GM12878 (cell line): ENCODE measurements around the gene TULP4. TPM values are rescaled to one million over a fixed set of nuclear protein-coding genes. Genes with fewer than 3 reads are reported as not detected.
"Not testable (repeated sequence)": the region's sequence is repeated elsewhere in the genome, so short reads cannot be mapped to it uniquely, and the experiment has no call there.

Source experiments
- ATAC-seq: fragments of 200-7000 bp; cut with Tn5 transposase; 3 replicates; pipeline ENCODE4 v1.9.1; 2020; ENCODE audit warnings: mild to moderate bottlenecking, moderate library complexity
- BruUV-seq: library from RNA; stranded (reverse); fragments of 400-500 nt; replicated peaks from 2 replicates; lab custom pipeline; 2021; lab: Mats Ljungman, UMichigan
- CTCF ChIA-PET: fragments of 300-600 bp; sonication (Branson Sonifier 250); formaldehyde crosslinking; extraction: SDS; loops from one replicate; lab custom pipeline; 2021; ENCODE audit warnings: inconsistent platforms; lab: Yijun Ruan, JAX
- POLR2A ChIA-PET: fragments of 350-600 bp; formaldehyde crosslinking; extraction: SDS; loops from one replicate; lab custom pipeline; 2021; ENCODE audit warnings: inconsistent platforms; lab: Charles Lee
- RAD21 ChIA-PET: fragments of 300-600 bp; sonication (Branson Sonifier 250); formaldehyde crosslinking; loops from one replicate; lab custom pipeline; 2023; ENCODE audit warnings: antibody characterized with exemption; ENCODE audit not compliant: unreplicated experiment; lab: Charles Lee
- SMC1A ChIA-PET: fragments of 300-600 bp; sonication (Branson Sonifier 250); formaldehyde crosslinking; loops from one replicate; lab custom pipeline; 2023; ENCODE audit not compliant: unreplicated experiment, uncharacterized antibody; lab: Charles Lee
- DNase-seq: peaks from one replicate; pipeline ENCODE4 v3.0.0-alpha.2; 2011; ENCODE audit warnings: low read depth, low spot score
- FAIRE-seq: peaks from 3 replicates; lab custom pipeline; 2011; peaks lifted over from hg19 to GRCh38; lab: Jason Lieb, UNC
- H2AFZ ChIP-seq: 2 replicates; pipeline ENCODE4 v1.6.0; 2011; ENCODE audit warnings: low read depth, low read length, control low read depth; ENCODE audit not compliant: control insufficient read depth
- H3K27ac ChIP-seq: 2 replicates; pipeline ENCODE4 v1.5.1; 2011; ENCODE audit warnings: control low read depth; ENCODE audit not compliant: control insufficient read depth, insufficient read depth
- H3K27me3 ChIP-seq, 2 experiments: replicated peaks in 1 of 2; 2 replicates each; pipeline versions ENCODE4 v1.6.0 to v1.6.1; 2011; ENCODE audit warnings: low read length in 1 of 2; ENCODE audit not compliant: control insufficient read depth in 2 of 2, insufficient read depth in 2 of 2
- H3K36me3 ChIP-seq, 2 experiments: 2 replicates each; pipeline ENCODE4 v1.5.1; 2011; ENCODE audit warnings: low read length in 1 of 2; ENCODE audit not compliant: control insufficient read depth in 2 of 2, insufficient read depth in 2 of 2
- H3K4me1 ChIP-seq: 2 replicates; pipeline ENCODE4 v1.6.1; 2011; ENCODE audit warnings: mild to moderate bottlenecking, low read length, moderate library complexity, mixed read lengths; ENCODE audit not compliant: control insufficient read depth, insufficient read depth
- H3K4me2 ChIP-seq: 2 replicates; pipeline ENCODE4 v1.6.0; 2011; ENCODE audit warnings: control low read depth; ENCODE audit not compliant: control insufficient read depth, insufficient read depth
- H3K4me3 ChIP-seq: fragments of 200-600 bp; sonication (generic); 2 replicates; pipeline ENCODE4 v1.5.1; 2016
- H3K79me2 ChIP-seq: 2 replicates; pipeline ENCODE4 v1.6.0; 2011; ENCODE audit warnings: low read length; ENCODE audit not compliant: control insufficient read depth, insufficient read depth
- H3K9ac ChIP-seq: 2 replicates; pipeline ENCODE4 v1.8.0; 2011; ENCODE audit warnings: low read length, control low read depth, mixed read lengths; ENCODE audit not compliant: control insufficient read depth, insufficient read depth
- H3K9me3 ChIP-seq: replicated peaks from 3 replicates; pipeline ENCODE4 v1.5.1; 2011; ENCODE audit warnings: mild to moderate bottlenecking, low read length; ENCODE audit not compliant: control insufficient read depth, insufficient read depth
- H4K20me1 ChIP-seq: 2 replicates; pipeline ENCODE4 v1.6.0; 2011; ENCODE audit not compliant: control insufficient read depth, insufficient read depth
- WGBS: methylation state at CpG from one replicate; pipeline ENCODE4 v1.1.6; 2016; ENCODE audit warnings: low lambda C conversion rate; ENCODE audit not compliant: insufficient replicate concordance, insufficient coverage; ENCODE audit errors: missing lambda C conversion rate; 5-methylcytosine and 5-hydroxymethylcytosine counted together
- in situ Hi-C: fragments of 300-500 bp; cut with MboI; formaldehyde crosslinking; loops from 9 replicates; pipeline ENCODE4 v1.14.3; 2018; ENCODE audit warnings: mixed read lengths
- intact Hi-C: fragments of 100-400 bp; cut with micrococcal nuclease; formaldehyde crosslinking; loops from one replicate; pipeline ENCODE4 v1.14.2; 2022; ENCODE audit not compliant: unreplicated experiment
- polyA plus RNA-seq, 11 experiments: library from polyadenylated mRNA; depleted of rRNA in 4 of 11; unstranded in 6 of 11; stranded (reverse) in 5 of 11; fragments of >200 nt; fragmentation: Nextera tagmentation in 4 of 11; fragmentation: Illumina TruSeq in 1 of 11; extraction: Ambion mirVana in 4 of 11; extraction: Trizol in 1 of 11; gene quantifications; 1 replicate in 1 of 11; 2 replicates in 10 of 11; pipeline versions ENCODE4 v1.2.1 to v1.2.3, GENCODE V29; 2011 to 2016; ENCODE audit warnings: inconsistent platforms in 2 of 11, missing spikeins in 2 of 11, low read depth in 1 of 11
- total RNA-seq, 4 experiments: library from RNA; depleted of rRNA in 3 of 4; stranded (reverse); fragments of >200 nt in 3 of 4; fragmentation: Illumina TruSeq in 1 of 4; extraction: Trizol in 1 of 4; gene quantifications; 2 replicates each; pipeline versions ENCODE4 v1.2.1 to v1.2.3, GENCODE V29; 2013 to 2021
- TF ChIP-seq, protein P1 (sequence below): IDR thresholded peaks from 2 replicates; pipeline ENCODE4 v1.6.1; 2012; ENCODE audit warnings: mild to moderate bottlenecking, low read depth, low read length

TULP4 gene
- total and polyA plus RNA-seq, 10 of the 15 experiments (the other 5 are each of a cell fraction or from before 2014, with no cell fraction given) = 0.73 to 31.8 (median 14.0) TPM

DNA sequence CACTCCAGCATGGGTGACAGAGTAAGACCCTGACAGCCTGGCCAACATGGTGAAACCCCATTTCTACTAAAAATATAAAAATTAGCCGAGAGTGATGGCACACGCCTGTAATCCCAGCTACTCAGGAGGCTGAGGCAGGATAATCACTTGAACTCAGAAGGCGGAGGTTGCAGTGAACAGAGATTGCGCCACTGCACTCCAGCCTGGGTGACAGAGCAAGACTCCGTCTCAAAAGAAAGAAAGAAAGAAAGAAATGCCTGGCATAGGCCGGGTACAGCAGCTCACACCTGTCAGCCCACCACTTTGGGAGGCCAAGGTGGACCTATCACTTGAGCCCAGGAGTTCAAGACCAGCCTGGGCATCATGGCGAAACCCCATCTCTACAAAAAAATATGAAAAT, 208.7 kb downstream of the TULP4 start:
- H4K20me1 ChIP-seq, intact Hi-C loops, H3K9ac ChIP-seq, H3K9me3 ChIP-seq, H3K4me3 ChIP-seq, FAIRE-seq, H3K4me2 ChIP-seq, ATAC-seq, BruUV-seq, POLR2A ChIA-PET, H3K27me3 ChIP-seq, in situ Hi-C loops, H3K27ac ChIP-seq, H3K36me3 ChIP-seq, DNase-seq, H2AFZ ChIP-seq, H3K79me2 ChIP-seq: not testable (repeated sequence)
- ChIA-PET CTCF (interaction anchor here (0.9 to 1.0 kb wide), 2 partner anchors 13 to 20 kb away, joined by 3 to 4 read pairs; no protein-coding TSS in a partner anchor), RAD21 (interaction anchor here (4.4 kb wide), 1 partner anchor 300 kb away, joined by 46 read pairs; no protein-coding TSS in a partner anchor), SMC1A (interaction anchor here (1.7 kb wide), 1 partner anchor 46 kb away, joined by 3 read pairs; no protein-coding TSS in a partner anchor)
- 83% methylated on average over 7 of the region's 7 CpGs for WGBS
- peaks cover 13% of the 10 kb centered on the region for H3K4me1 ChIP-seq

DNA sequence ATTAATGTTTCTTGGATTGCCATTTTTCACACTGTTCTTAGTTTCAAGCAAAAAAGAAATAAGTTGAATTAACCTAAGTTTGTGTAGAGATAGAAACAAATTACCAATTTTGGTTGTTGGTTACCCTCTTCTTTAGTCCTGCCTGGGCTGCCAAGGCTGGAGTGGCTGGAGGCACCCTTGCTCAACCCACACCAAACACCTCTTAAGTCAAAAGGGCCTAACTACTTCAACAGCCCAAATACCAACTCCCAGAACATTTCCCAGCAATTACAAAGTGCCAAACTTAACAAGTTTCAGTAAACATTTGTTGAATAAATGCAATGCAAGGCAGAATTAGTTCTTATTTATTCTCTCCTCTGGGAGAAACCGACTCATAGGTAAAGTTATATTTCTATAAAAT, 209.5 kb downstream of the TULP4 start:
- Histone ChIP-seq H2AFZ (no peak overlapping the region), H3K9ac (no peak overlapping the region), H3K4me2 (no peak overlapping the region), H3K4me3 (no peak overlapping the region), H3K36me3 (no peaks in the 10 kb centered on the region), H3K27me3 (no peaks in the 10 kb centered on the region), H3K9me3 (no peaks in the 10 kb centered on the region), H3K79me2 (no peaks in the 10 kb centered on the region), H3K27ac (no peak overlapping the region), H4K20me1 (no peaks in the 10 kb centered on the region), H3K4me1 (peaks cover 13% of the 10 kb centered on the region)
- RAD21 ChIA-PET = interaction anchor here (4.4 kb wide), 1 partner anchor 301 kb away, joined by 46 read pairs; no protein-coding TSS in a partner anchor
- FAIRE-seq (no peak), ATAC-seq (no peak), DNase-seq (no peak)
- no TSS peak for BruUV-seq
- SMC1A ChIA-PET = interaction anchor here (1.0 to 1.9 kb wide), 3 partner anchors 31 to 47 kb away, joined by 3 to 8 read pairs (median 3); no protein-coding TSS in a partner anchor
- WGBS = 92% methylated on average over 1 of the region's 1 CpG
- CTCF ChIA-PET = no interaction called here
- in situ Hi-C loops = no loop called here
- TF ChIP-seq, protein P1, sequence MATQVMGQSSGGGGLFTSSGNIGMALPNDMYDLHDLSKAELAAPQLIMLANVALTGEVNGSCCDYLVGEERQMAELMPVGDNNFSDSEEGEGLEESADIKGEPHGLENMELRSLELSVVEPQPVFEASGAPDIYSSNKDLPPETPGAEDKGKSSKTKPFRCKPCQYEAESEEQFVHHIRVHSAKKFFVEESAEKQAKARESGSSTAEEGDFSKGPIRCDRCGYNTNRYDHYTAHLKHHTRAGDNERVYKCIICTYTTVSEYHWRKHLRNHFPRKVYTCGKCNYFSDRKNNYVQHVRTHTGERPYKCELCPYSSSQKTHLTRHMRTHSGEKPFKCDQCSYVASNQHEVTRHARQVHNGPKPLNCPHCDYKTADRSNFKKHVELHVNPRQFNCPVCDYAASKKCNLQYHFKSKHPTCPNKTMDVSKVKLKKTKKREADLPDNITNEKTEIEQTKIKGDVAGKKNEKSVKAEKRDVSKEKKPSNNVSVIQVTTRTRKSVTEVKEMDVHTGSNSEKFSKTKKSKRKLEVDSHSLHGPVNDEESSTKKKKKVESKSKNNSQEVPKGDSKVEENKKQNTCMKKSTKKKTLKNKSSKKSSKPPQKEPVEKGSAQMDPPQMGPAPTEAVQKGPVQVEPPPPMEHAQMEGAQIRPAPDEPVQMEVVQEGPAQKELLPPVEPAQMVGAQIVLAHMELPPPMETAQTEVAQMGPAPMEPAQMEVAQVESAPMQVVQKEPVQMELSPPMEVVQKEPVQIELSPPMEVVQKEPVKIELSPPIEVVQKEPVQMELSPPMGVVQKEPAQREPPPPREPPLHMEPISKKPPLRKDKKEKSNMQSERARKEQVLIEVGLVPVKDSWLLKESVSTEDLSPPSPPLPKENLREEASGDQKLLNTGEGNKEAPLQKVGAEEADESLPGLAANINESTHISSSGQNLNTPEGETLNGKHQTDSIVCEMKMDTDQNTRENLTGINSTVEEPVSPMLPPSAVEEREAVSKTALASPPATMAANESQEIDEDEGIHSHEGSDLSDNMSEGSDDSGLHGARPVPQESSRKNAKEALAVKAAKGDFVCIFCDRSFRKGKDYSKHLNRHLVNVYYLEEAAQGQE = no peak
- POLR2A ChIA-PET = no interaction called here
- intact Hi-C loops = no loop called here
